ENCODE measurements around the gene NRM.

The NRM gene

GRCh38 chr6:30683183-30683979, 7.4 kb downstream of the NRM start:
- H3K9me3 ChIP-seq (ENCODE audit: control insufficient read depth, insufficient read depth, low read depth, low read length) = no peaks in the 10 kb centered on the region
- peaks cover 1 to 17% of the 10 kb centered on the region in 2 experiments; a peak in 2 of 3 replicates for H3K36me3 ChIP-seq (ENCODE audit: control insufficient read depth in 2 of 2, insufficient read depth in 1 of 2, low read length in 2 of 2)
- H3K27ac ChIP-seq (ENCODE audit: extremely low read depth, low read depth, low read length) = peak overlapping the region; percentile 70
- H3K4me1 ChIP-seq (ENCODE audit: control insufficient read depth, insufficient read depth, low read length) = peaks cover 28% of the 10 kb centered on the region
- CTCF ChIA-PET = interaction anchor here (0.6 to 19.6 kb wide), 6 partner anchors 11 to 200 kb away, joined by 3 to 692 read pairs (median 5); partner anchors contain the start of genes DHX16, MDC1 and TUBB
- peak overlapping the region; percentile 28 for H3K4me3 ChIP-seq (ENCODE audit: low read depth, low read length)
- POLR2A ChIA-PET = interaction anchor here (0.6 to 7.6 kb wide), 9 partner anchors 11 to 100 kb away, joined by 3 to 120 read pairs (median 8); partner anchors contain the start of genes DHX16, IER3, MDC1 and TUBB
- TF ChIP-seq GLIS2 (tag by site-specific recombination; IDR thresholded peaks at IDR 0.05) = peak; percentile 31; the same call in 1 of the 2 replicates
- no peak for TF ChIP-seq REST (tag by site-specific recombination; IDR thresholded peaks at IDR 0.05)
- TF ChIP-seq PRDM10 (tag by site-specific recombination; IDR thresholded peaks at IDR 0.05) = peak; percentile 98
- no peak for TF ChIP-seq ZNF626 (tag by site-specific recombination; IDR thresholded peaks at IDR 0.05)
- peak; percentile 60; the same call in 1 of the 2 replicates for TF ChIP-seq PRDM1 (tag by site-specific recombination; IDR thresholded peaks at IDR 0.05)
- TF ChIP-seq ZNF398 (tag by site-specific recombination; IDR thresholded peaks at IDR 0.05) = peak; percentile 31; the same call in 1 of the 2 replicates
- TF ChIP-seq ZBTB48 (tag by site-specific recombination; IDR thresholded peaks at IDR 0.05) = peak; percentile 57
- TF ChIP-seq IKZF3 (tag by site-specific recombination; IDR thresholded peaks at IDR 0.05) = peak; percentile 43; the same call in 1 of the 2 replicates

- H3K4me3 ChIP-seq (ENCODE audit: low read depth, low read length) = peak overlapping the region; percentile 16
- peak overlapping the region; percentile 70 for H3K27ac ChIP-seq (ENCODE audit: extremely low read depth, low read depth, low read length)
- ChIA-PET CTCF (interaction anchor here (0.6 to 19.6 kb wide), 10 partner anchors 9 to 1280 kb away, joined by 3 to 692 read pairs (median 4); partner anchors contain the start of genes DHX16, MDC1 and TUBB), POLR2A (interaction anchor here (0.5 to 7.6 kb wide), 14 partner anchors 8 to 941 kb away, joined by 3 to 120 read pairs (median 6); partner anchors contain the start of genes DHX16, IER3, MDC1 and NRM)
- peaks cover 23% of the 10 kb centered on the region for H3K4me1 ChIP-seq (ENCODE audit: control insufficient read depth, insufficient read depth, low read length)
- no peaks in the 10 kb centered on the region for H3K9me3 ChIP-seq (ENCODE audit: control insufficient read depth, insufficient read depth, low read depth, low read length)
- peaks cover 11 to 19% of the 10 kb centered on the region in 2 experiments; a peak in 2 of 3 replicates for H3K36me3 ChIP-seq (ENCODE audit: control insufficient read depth in 2 of 2, insufficient read depth in 1 of 2, low read length in 2 of 2)
- TF ChIP-seq ATF2 (tag by site-specific recombination; IDR thresholded peaks at IDR 0.05; ENCODE audit: low read depth) (no peak), ZNF488 (tag by site-specific recombination; IDR thresholded peaks at IDR 0.05) (no peak), ZNF292 (tag by site-specific recombination; IDR thresholded peaks at IDR 0.05; ENCODE audit: borderline replicate concordance, low read depth) (no peak), ZNF449 (tag by site-specific recombination; IDR thresholded peaks at IDR 0.05) (peak; percentile 100), ZNF514 (tag by site-specific recombination; IDR thresholded peaks at IDR 0.05) (no peak), ZNF791 (tag by site-specific recombination; IDR thresholded peaks at IDR 0.05) (no peak), YY2 (tag by site-specific recombination; IDR thresholded peaks at IDR 0.05) (no peak), SCRT2 (tag by site-specific recombination; IDR thresholded peaks at IDR 0.05) (peak; percentile 38; the same call in 1 of the 2 replicates)
These were observed 8.4 kb downstream of the NRM start for GRCh38 chr6:30682143-30683117.
